OCI-LY3 (cell line): ENCODE measurements around the gene ROBO3.

Experiments used
- CTCF ChIP-seq: fragments of 200-600, 300-600 bp; sonication (generic); IDR thresholded peaks from 2 replicates; pipeline ENCODE4 v1.5.1; 2014; ENCODE audit warnings: antibody characterized with exemption, low read length, low read depth
- EZH2phosphoT487 ChIP-seq: fragments of 200-600 bp; shearing (Covaris generic); IDR thresholded peaks from 2 replicates; pipeline ENCODE4 v1.6.1; 2018; ENCODE audit warnings: antibody characterized with exemption, mixed run types, low read depth

GRCh38 chr11:124880958-124881357 lies 15.7 kb downstream of the ROBO3 start:
- TF ChIP-seq CTCF (no peak), EZH2phosphoT487 (no peak)
